ENCODE results near the gene IRAG1.

DNA sequence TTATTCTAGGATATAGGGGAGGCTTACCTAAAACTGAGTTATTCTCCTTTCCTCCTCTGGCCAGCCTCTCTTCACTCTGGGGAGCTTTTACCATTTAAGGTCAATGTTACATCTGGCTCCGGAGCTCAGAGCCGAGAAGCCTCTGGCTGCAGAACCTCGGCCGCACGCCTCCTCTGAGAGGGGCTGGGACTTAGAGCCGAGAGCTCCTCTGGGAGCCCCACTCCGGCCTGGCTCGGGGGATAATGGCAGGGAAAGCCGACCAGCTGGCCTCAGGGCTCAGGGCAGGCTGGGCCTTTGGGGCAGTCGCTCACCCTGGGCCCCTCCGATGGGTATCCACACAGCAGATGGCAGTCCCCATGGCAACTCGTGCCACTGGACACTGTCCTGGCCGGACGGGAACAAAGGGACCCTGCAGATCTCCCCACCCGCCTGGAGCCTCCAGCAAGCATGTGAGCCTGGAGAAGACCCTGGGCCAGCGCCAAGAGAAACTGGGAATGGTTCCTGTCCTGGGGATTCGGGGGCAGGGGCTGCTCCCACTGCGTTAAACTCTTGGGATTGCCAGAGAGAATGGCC lies at the start of gene IRAG1:
- no peak for TF ChIP-seq CTCF (IDR thresholded peaks at IDR 0.05; ENCODE audit: poor library complexity, severe bottlenecking)
- TF ChIP-seq POLR2AphosphoS5 (IDR thresholded peaks at IDR 0.05), result no peak
- TF ChIP-seq EP300 (conservative IDR thresholded peaks at IDR 0.05; ENCODE audit: poor library complexity, severe bottlenecking), result no peak
- TF ChIP-seq EZH2 (IDR thresholded peaks at IDR 0.05; ENCODE audit: borderline replicate concordance, insufficient read depth, low read length, poor library complexity, severe bottlenecking), result no peak
- TF ChIP-seq, protein P1, sequence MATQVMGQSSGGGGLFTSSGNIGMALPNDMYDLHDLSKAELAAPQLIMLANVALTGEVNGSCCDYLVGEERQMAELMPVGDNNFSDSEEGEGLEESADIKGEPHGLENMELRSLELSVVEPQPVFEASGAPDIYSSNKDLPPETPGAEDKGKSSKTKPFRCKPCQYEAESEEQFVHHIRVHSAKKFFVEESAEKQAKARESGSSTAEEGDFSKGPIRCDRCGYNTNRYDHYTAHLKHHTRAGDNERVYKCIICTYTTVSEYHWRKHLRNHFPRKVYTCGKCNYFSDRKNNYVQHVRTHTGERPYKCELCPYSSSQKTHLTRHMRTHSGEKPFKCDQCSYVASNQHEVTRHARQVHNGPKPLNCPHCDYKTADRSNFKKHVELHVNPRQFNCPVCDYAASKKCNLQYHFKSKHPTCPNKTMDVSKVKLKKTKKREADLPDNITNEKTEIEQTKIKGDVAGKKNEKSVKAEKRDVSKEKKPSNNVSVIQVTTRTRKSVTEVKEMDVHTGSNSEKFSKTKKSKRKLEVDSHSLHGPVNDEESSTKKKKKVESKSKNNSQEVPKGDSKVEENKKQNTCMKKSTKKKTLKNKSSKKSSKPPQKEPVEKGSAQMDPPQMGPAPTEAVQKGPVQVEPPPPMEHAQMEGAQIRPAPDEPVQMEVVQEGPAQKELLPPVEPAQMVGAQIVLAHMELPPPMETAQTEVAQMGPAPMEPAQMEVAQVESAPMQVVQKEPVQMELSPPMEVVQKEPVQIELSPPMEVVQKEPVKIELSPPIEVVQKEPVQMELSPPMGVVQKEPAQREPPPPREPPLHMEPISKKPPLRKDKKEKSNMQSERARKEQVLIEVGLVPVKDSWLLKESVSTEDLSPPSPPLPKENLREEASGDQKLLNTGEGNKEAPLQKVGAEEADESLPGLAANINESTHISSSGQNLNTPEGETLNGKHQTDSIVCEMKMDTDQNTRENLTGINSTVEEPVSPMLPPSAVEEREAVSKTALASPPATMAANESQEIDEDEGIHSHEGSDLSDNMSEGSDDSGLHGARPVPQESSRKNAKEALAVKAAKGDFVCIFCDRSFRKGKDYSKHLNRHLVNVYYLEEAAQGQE (IDR thresholded peaks at IDR 0.05; ENCODE audit: borderline replicate concordance), result no peak
- TF ChIP-seq RAD21 (conservative IDR thresholded peaks at IDR 0.05), result no peak
- TF ChIP-seq MXI1 (conservative IDR thresholded peaks at IDR 0.05; ENCODE audit: poor library complexity, severe bottlenecking), result no peak
- TF ChIP-seq TAF1 (IDR thresholded peaks at IDR 0.05; ENCODE audit: low read depth), result no peak
- TF ChIP-seq SMC3 (conservative IDR thresholded peaks at IDR 0.05; ENCODE audit: poor library complexity), result no peak

All from neural cell (in vitro differentiated cells).